Measurements from ENCODE around the gene KCNJ15. TPM values are rescaled to one million over a fixed set of nuclear protein-coding genes. Genes with fewer than 3 reads are reported as not detected.

KCNJ15 gene
- total RNA-seq, 1 experiment from 2014 or later: 0.13 TPM

DNA sequence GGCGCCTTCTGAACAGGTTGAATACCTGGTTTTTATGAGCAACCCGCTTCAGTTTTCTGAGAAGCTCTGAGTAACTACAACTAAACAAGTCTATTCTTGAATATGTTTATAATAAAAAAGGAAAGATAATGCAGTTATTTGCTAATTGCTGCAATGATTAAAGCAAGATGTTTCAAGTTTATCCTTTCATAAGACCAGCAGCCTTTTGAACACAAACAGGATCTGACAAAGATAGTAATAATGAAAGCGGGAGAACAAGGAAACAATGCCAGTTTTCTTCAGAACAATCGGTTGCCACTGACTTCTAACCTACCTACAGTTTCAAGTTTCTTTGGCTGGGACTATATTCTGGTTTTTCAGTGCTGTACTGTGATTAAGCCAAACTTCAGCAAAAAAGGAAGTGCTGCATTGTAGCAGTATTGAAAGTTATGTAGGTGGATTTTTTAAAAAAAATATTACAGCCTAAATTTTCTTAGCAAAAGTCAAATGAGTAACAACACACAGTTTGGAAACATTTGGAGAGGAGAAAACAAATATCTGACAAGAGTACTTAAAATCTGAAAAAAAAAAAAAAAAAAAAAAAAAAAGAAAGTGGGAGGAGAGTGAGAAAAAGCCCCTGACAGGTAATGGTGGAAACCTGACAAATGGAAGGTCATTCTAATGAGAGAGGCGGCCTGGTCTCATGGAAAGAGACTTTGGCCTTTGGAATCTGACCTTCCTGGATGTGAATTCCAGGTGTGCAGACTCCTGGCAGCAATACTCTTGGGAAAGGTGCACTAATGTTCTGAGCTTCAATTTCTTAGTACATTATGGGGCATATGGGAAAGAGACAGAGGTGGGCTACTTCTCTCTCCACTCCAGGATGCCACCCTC, 11.4 kb downstream of the KCNJ15 start:
- TF ChIP-seq SIN3A (IDR thresholded peaks at IDR 0.05; ENCODE audit: borderline replicate concordance, insufficient read depth, low read depth, low read length) (no peak), TCF7L2 (IDR thresholded peaks at IDR 0.05; ENCODE audit: low read depth, low read length) (no peak), POLR2AphosphoS5 (IDR thresholded peaks at IDR 0.05; ENCODE audit: low read depth, low read length) (no peak)
- TF ChIP-seq, protein P1, sequence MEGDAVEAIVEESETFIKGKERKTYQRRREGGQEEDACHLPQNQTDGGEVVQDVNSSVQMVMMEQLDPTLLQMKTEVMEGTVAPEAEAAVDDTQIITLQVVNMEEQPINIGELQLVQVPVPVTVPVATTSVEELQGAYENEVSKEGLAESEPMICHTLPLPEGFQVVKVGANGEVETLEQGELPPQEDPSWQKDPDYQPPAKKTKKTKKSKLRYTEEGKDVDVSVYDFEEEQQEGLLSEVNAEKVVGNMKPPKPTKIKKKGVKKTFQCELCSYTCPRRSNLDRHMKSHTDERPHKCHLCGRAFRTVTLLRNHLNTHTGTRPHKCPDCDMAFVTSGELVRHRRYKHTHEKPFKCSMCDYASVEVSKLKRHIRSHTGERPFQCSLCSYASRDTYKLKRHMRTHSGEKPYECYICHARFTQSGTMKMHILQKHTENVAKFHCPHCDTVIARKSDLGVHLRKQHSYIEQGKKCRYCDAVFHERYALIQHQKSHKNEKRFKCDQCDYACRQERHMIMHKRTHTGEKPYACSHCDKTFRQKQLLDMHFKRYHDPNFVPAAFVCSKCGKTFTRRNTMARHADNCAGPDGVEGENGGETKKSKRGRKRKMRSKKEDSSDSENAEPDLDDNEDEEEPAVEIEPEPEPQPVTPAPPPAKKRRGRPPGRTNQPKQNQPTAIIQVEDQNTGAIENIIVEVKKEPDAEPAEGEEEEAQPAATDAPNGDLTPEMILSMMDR (IDR thresholded peaks at IDR 0.05): no peak
- TF ChIP-seq, protein P2, sequence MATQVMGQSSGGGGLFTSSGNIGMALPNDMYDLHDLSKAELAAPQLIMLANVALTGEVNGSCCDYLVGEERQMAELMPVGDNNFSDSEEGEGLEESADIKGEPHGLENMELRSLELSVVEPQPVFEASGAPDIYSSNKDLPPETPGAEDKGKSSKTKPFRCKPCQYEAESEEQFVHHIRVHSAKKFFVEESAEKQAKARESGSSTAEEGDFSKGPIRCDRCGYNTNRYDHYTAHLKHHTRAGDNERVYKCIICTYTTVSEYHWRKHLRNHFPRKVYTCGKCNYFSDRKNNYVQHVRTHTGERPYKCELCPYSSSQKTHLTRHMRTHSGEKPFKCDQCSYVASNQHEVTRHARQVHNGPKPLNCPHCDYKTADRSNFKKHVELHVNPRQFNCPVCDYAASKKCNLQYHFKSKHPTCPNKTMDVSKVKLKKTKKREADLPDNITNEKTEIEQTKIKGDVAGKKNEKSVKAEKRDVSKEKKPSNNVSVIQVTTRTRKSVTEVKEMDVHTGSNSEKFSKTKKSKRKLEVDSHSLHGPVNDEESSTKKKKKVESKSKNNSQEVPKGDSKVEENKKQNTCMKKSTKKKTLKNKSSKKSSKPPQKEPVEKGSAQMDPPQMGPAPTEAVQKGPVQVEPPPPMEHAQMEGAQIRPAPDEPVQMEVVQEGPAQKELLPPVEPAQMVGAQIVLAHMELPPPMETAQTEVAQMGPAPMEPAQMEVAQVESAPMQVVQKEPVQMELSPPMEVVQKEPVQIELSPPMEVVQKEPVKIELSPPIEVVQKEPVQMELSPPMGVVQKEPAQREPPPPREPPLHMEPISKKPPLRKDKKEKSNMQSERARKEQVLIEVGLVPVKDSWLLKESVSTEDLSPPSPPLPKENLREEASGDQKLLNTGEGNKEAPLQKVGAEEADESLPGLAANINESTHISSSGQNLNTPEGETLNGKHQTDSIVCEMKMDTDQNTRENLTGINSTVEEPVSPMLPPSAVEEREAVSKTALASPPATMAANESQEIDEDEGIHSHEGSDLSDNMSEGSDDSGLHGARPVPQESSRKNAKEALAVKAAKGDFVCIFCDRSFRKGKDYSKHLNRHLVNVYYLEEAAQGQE (IDR thresholded peaks at IDR 0.05; ENCODE audit: insufficient read depth in 1 of 2, low read depth in 2 of 2, low read length in 1 of 2): no peak
- Histone ChIP-seq H3K4me1 (ENCODE audit: control insufficient read depth, insufficient read depth, low read length) (no peaks in the 10 kb centered on the region), H3K27ac (ENCODE audit: low read length) (no peak overlapping the region), H3K27me3 (ENCODE audit: control insufficient read depth, insufficient read depth, low read length) (peaks cover 4% of the 10 kb centered on the region; the same call in 1 of the 2 replicates), H3K4me3 (ENCODE audit: low read depth in 2 of 2, low read length in 2 of 2) (no peak overlapping the region), H3K9me3 (ENCODE audit: control insufficient read depth, insufficient read depth, low read depth, low read length) (no peaks in the 10 kb centered on the region), H3K36me3 (ENCODE audit: control insufficient read depth, insufficient read depth, low read length) (no peaks in the 10 kb centered on the region)
- BruUV-seq (replicated peaks): no TSS peak
- POLR2A ChIA-PET: no interaction called here
- CTCF ChIA-PET: no interaction called here
- in situ Hi-C loops (cut with HindIII; ENCODE audit: low pct_unique_long_range_greater_than_20kb, low sequenced_read_pairs): no loop called here
- ATAC-seq (no peak), DNase-seq (ENCODE audit: low read depth, low spot score) (no peak)
- intact Hi-C loops (cut with micrococcal nuclease; ENCODE audit: unreplicated experiment): no loop called here

DNA sequence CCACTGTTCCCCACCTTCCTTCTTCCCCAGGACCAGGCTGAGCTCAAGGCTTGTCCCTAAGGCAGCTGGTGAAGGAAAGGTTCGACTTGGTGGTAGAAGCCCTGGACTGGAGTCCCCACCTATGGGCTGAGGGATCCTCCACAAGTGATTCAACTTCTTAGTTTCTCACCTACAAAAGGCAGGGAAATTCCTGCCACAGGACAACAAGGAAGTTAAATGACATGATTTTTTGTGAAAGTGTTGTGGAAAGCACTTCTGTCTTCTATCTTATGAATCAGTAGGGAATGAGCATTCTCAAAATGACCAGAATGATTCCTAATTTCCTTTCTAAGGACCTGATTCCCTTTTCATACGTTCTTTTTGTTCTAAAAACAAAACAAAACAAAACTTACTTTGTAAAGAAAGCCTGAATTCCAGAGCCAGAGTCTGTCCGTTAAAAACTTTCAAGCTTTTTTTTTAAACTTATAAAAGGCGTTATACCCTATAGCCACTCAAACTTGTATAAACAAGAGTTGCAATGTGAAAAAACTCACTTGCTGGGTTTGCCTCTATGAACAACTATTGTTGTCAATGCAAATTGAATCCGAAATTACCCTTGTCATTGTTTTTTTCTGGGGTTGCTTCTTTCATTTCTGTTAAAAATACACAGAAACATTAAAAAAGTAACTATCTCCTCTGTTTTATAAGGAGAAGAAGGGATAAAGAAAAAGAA, 12.2 kb downstream of the KCNJ15 start:
- ChIA-PET CTCF (no interaction called here), POLR2A (no interaction called here)
- no peak overlapping the region for H3K4me3 ChIP-seq (ENCODE audit: low read depth in 2 of 2, low read length in 2 of 2)
- TF ChIP-seq, protein P1 (IDR thresholded peaks at IDR 0.05): no peak
- TF ChIP-seq SIN3A (IDR thresholded peaks at IDR 0.05; ENCODE audit: borderline replicate concordance, insufficient read depth, low read depth, low read length) (no peak), POLR2AphosphoS5 (IDR thresholded peaks at IDR 0.05; ENCODE audit: low read depth, low read length) (no peak), TCF7L2 (IDR thresholded peaks at IDR 0.05; ENCODE audit: low read depth, low read length) (no peak)
- TF ChIP-seq, protein P2 (IDR thresholded peaks at IDR 0.05; ENCODE audit: insufficient read depth in 1 of 2, low read depth in 2 of 2, low read length in 1 of 2): no peak
- DNase-seq (ENCODE audit: low read depth, low spot score) (no peak), ATAC-seq (no peak)
- in situ Hi-C loops (cut with HindIII; ENCODE audit: low pct_unique_long_range_greater_than_20kb, low sequenced_read_pairs) (no loop called here), intact Hi-C loops (cut with micrococcal nuclease; ENCODE audit: unreplicated experiment) (no loop called here)
- H3K36me3 ChIP-seq (ENCODE audit: control insufficient read depth, insufficient read depth, low read length): no peaks in the 10 kb centered on the region
- H3K4me1 ChIP-seq (ENCODE audit: control insufficient read depth, insufficient read depth, low read length): no peaks in the 10 kb centered on the region
- peaks cover 4% of the 10 kb centered on the region; the same call in 1 of the 2 replicates for H3K27me3 ChIP-seq (ENCODE audit: control insufficient read depth, insufficient read depth, low read length)
- BruUV-seq (replicated peaks): no TSS peak
- no peak overlapping the region for H3K27ac ChIP-seq (ENCODE audit: low read length)
- no peaks in the 10 kb centered on the region for H3K9me3 ChIP-seq (ENCODE audit: control insufficient read depth, insufficient read depth, low read depth, low read length)
